Trophoblast cell (in vitro differentiated cells and primary cell): ENCODE data around the gene ODAD2.

Experiments
- DNase-seq, 2 donors: peaks; one replicate each; pipeline ENCODE4 v3.0.0-alpha.2; 2016
- H2AFZ ChIP-seq: 2 replicates; pipeline ENCODE4 v1.6.1; 2013; ENCODE audit warnings: low read length, moderate library complexity, mild to moderate bottlenecking; ENCODE audit not compliant: insufficient read depth, poor library complexity
- H2AK5ac ChIP-seq: 2 replicates; pipeline ENCODE4 v1.6.1; 2013; ENCODE audit warnings: mild to moderate bottlenecking, low read length
- H2BK120ac ChIP-seq: 2 replicates; pipeline ENCODE4 v1.6.1; 2013; ENCODE audit warnings: low read length, mild to moderate bottlenecking, moderate library complexity; ENCODE audit not compliant: insufficient read depth, poor library complexity
- H2BK12ac ChIP-seq: 2 replicates; pipeline ENCODE4 v1.6.1; 2013; ENCODE audit warnings: mild to moderate bottlenecking, low read length, moderate library complexity
- H2BK5ac ChIP-seq: 2 replicates; pipeline ENCODE4 v1.6.1; 2013; ENCODE audit warnings: low read length, low read depth, moderate library complexity, mild to moderate bottlenecking; ENCODE audit not compliant: poor library complexity
- H3K14ac ChIP-seq: 2 replicates; pipeline ENCODE4 v1.6.1; 2013; ENCODE audit warnings: mild to moderate bottlenecking, low read length
- H3K18ac ChIP-seq: 2 replicates; pipeline ENCODE4 v1.6.1; 2013; ENCODE audit warnings: mild to moderate bottlenecking, low read length
- H3K23ac ChIP-seq: 2 replicates; pipeline ENCODE4 v1.6.1; 2013; ENCODE audit warnings: low read length
- H3K27ac ChIP-seq: 2 replicates; pipeline ENCODE4 v1.5.1; 2013; ENCODE audit warnings: low read depth, mild to moderate bottlenecking, inconsistent platforms, low read length, moderate library complexity
- H3K27me3 ChIP-seq: 2 replicates; pipeline ENCODE4 v1.6.1; 2013; ENCODE audit warnings: inconsistent platforms, mild to moderate bottlenecking, low read length, moderate library complexity; ENCODE audit not compliant: insufficient read depth
- H3K36me3 ChIP-seq, 2 experiments: 1 replicate in 1 of 2; 2 replicates in 1 of 2; pipeline ENCODE4 v1.6.1; 2013; ENCODE audit warnings: low read length in 2 of 2, mild to moderate bottlenecking in 2 of 2, moderate library complexity in 1 of 2; ENCODE audit not compliant: insufficient read depth in 2 of 2, control insufficient read depth in 1 of 2
- H3K4ac ChIP-seq: 2 replicates; pipeline ENCODE4 v1.6.1; 2013; ENCODE audit warnings: low read depth, mild to moderate bottlenecking, low read length, moderate library complexity
- H3K4me1 ChIP-seq, 2 experiments: 1 replicate in 1 of 2; 2 replicates in 1 of 2; pipeline ENCODE4 v1.6.1; 2013; ENCODE audit warnings: low read length in 2 of 2, mild to moderate bottlenecking in 2 of 2, moderate library complexity in 1 of 2; ENCODE audit not compliant: insufficient read depth in 2 of 2, control insufficient read depth in 1 of 2
- H3K4me2 ChIP-seq: 2 replicates; pipeline ENCODE4 v1.6.1; 2013; ENCODE audit warnings: inconsistent platforms, mild to moderate bottlenecking, low read length, moderate library complexity
- H3K4me3 ChIP-seq: 2 replicates; pipeline ENCODE4 v1.5.1; 2013; ENCODE audit warnings: mild to moderate bottlenecking, low read depth, low read length, inconsistent platforms
- H3K79me1 ChIP-seq: one replicate; pipeline ENCODE4 v1.6.1; 2013; ENCODE audit warnings: low read length
- H3K79me2 ChIP-seq: 2 replicates; pipeline ENCODE4 v1.6.1; 2013; ENCODE audit warnings: low read length, mild to moderate bottlenecking; ENCODE audit not compliant: control insufficient read depth, insufficient read depth, poor library complexity
- H3K9ac ChIP-seq: 2 replicates; pipeline ENCODE4 v1.6.1; 2013; ENCODE audit warnings: mild to moderate bottlenecking, low read length
- H3K9me3 ChIP-seq: 2 replicates; pipeline ENCODE4 v1.6.1; 2013; ENCODE audit warnings: low read depth, mild to moderate bottlenecking, control low read depth, inconsistent platforms, low read length; ENCODE audit not compliant: insufficient read depth
- H4K12ac ChIP-seq: 2 replicates; pipeline ENCODE4 v1.6.1; 2013; ENCODE audit warnings: low read depth, mild to moderate bottlenecking, low read length, moderate library complexity
- H4K8ac ChIP-seq: 2 replicates; pipeline ENCODE4 v1.6.1; 2013; ENCODE audit warnings: low read depth, mild to moderate bottlenecking, low read length, moderate library complexity
- H4K91ac ChIP-seq: one replicate; pipeline ENCODE4 v1.6.1; 2013; ENCODE audit warnings: low read depth, mild to moderate bottlenecking, low read length, moderate library complexity
- WGBS: extraction: QIAGEN DNeasy Blood & Tissue Kit; methylation state at CpG from one replicate; pipeline ENCODE4 v1.1.7; 2013; ENCODE audit warnings: missing lambda C conversion rate; ENCODE audit not compliant: insufficient read length, insufficient coverage; ENCODE audit errors: extremely low coverage; 5-methylcytosine and 5-hydroxymethylcytosine counted together

ODAD2 gene

DNA sequence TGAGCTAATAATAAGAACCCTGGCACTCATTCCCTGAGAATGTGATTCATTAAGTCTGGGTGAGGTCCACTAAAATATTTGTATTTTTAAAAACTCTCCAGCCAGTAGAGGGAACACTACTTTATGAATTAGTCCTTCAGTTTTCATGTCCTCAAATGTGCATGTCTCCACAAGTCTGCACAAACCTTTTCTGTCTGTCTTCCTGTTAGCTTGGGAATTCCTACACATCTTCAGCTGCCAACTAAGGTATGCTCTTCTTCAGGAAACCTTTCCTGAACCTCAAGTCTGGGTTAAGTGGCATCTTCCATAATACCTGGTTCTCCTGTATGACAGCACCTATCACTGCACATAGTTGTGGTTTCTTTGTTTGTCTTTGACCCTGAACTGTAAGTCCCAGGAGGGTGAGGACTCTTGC lies 133.7 kb downstream of the ODAD2 start:
- Histone ChIP-seq H3K79me1 (no peaks in the 10 kb centered on the region), H2BK12ac (no peak overlapping the region), H3K4me3 (no peak overlapping the region), H3K9me3 (no peaks in the 10 kb centered on the region), H3K4me2 (no peak overlapping the region), H3K27ac (no peak overlapping the region), H3K18ac (no peak overlapping the region), H3K23ac (no peak overlapping the region), H2AFZ (no peak overlapping the region), H2BK5ac (no peak overlapping the region), H4K8ac (no peak overlapping the region), H4K91ac (no peak overlapping the region), H3K4ac (no peak overlapping the region), H2BK120ac (no peak overlapping the region), H2AK5ac (no peak overlapping the region), H3K27me3 (no peaks in the 10 kb centered on the region), H4K12ac (no peak overlapping the region), H3K79me2 (no peaks in the 10 kb centered on the region), H3K4me1 (no peaks in the 10 kb centered on the region), H3K36me3 (no peaks in the 10 kb centered on the region), H3K14ac (no peak overlapping the region), H3K9ac (no peak overlapping the region)
- no peak for DNase-seq

DNA sequence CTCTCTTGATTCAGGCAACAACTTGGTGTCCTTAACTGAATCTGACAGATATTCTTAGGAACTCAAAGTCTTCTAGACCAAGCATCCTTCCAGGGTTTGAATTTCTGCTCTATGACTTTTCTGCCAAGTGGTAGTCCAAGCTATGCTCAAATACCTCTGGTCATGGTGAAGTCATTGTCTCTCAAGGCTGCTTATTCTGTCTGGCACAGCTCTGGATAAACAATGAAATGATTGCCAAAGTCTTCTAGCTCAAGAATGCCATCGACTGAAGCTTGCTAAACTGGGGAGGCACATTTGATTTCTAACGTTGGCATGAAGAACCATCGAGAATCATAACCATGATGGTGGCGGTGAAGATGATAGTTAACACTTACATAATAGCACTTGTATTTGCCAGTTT lies 137.1 kb downstream of the ODAD2 start:
- no peaks in the 10 kb centered on the region for H3K36me3 ChIP-seq
- no peak overlapping the region for H3K9ac ChIP-seq
- no peak overlapping the region for H2BK12ac ChIP-seq
- H3K79me2 ChIP-seq = no peaks in the 10 kb centered on the region
- no peak overlapping the region for H2BK5ac ChIP-seq
- no peak overlapping the region for H2BK120ac ChIP-seq
- no peak overlapping the region for H3K4ac ChIP-seq
- no peak for DNase-seq
- H3K23ac ChIP-seq = no peak overlapping the region
- H4K12ac ChIP-seq = no peak overlapping the region
- H3K4me2 ChIP-seq = no peak overlapping the region
- H3K27ac ChIP-seq = no peak overlapping the region
- no peak overlapping the region for H3K18ac ChIP-seq
- no CpG with 5 or more reads among the region's 4 CpGs for WGBS
- no peak overlapping the region for H3K4me3 ChIP-seq
- no peak overlapping the region for H2AK5ac ChIP-seq
- H3K27me3 ChIP-seq = no peaks in the 10 kb centered on the region
- no peak overlapping the region for H4K91ac ChIP-seq
- no peak overlapping the region for H4K8ac ChIP-seq
- H3K14ac ChIP-seq = no peak overlapping the region
- no peak overlapping the region for H2AFZ ChIP-seq
- no peaks in the 10 kb centered on the region for H3K79me1 ChIP-seq
- H3K9me3 ChIP-seq = no peaks in the 10 kb centered on the region
- H3K4me1 ChIP-seq = no peaks in the 10 kb centered on the region

DNA sequence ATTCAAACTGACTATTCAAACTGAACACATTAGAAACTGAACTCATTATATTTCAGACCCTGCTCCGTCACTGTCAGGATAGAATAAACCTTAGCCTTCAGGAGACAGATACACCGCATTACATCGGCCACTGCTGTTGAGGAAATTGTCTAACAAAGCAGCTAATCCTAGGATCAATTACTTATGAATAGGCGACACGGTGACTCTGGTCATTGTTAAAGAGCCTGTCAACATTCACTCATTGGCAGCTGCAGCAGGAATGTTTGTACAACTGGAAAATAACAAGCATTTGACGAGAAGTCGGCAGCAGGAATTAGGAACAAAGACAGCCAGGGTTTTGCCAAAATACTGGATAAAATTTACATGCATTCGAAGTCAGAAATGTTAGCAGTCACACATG lies 141.3 kb downstream of the ODAD2 start:
- no peak overlapping the region for H3K27ac ChIP-seq
- H2AFZ ChIP-seq = no peak overlapping the region
- no peak overlapping the region for H3K9ac ChIP-seq
- H2BK12ac ChIP-seq = no peak overlapping the region
- H3K4me1 ChIP-seq = no peaks in the 10 kb centered on the region
- no peak overlapping the region for H3K4me3 ChIP-seq
- H3K27me3 ChIP-seq = no peaks in the 10 kb centered on the region
- no CpG with 5 or more reads among the region's 8 CpGs for WGBS
- no peak overlapping the region for H3K23ac ChIP-seq
- H2AK5ac ChIP-seq = no peak overlapping the region
- DNase-seq = no peak
- H3K18ac ChIP-seq = no peak overlapping the region
- H3K4ac ChIP-seq = no peak overlapping the region
- no peaks in the 10 kb centered on the region for H3K36me3 ChIP-seq
- H2BK5ac ChIP-seq = no peak overlapping the region
- H3K9me3 ChIP-seq = no peaks in the 10 kb centered on the region
- H4K91ac ChIP-seq = no peak overlapping the region
- no peaks in the 10 kb centered on the region for H3K79me2 ChIP-seq
- H3K14ac ChIP-seq = no peak overlapping the region
- H2BK120ac ChIP-seq = no peak overlapping the region
- no peak overlapping the region for H4K12ac ChIP-seq
- no peak overlapping the region for H4K8ac ChIP-seq
- no peaks in the 10 kb centered on the region for H3K79me1 ChIP-seq
- peak overlapping the region; percentile 50 for H3K4me2 ChIP-seq

DNA sequence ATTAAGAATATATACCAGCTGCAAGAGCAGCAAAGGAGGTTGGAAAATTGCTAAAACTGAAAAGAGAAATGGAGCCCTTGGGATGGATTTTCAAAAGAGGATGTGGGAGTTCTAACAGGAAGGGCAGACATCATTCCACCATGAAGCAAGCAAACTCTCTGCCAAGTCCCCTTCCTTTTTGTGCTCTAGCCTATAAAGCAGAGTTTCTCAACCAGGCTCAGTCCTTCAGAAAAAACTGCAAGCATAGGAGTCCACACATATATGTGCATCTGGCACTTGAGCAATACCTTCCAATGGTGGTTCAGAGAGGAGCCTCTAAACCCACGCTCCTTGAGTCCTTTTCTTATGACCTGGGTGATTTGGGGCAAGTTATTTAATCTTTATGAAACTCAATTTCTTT lies 154.7 kb downstream of the ODAD2 start:
- H4K8ac ChIP-seq = no peak overlapping the region
- no peak overlapping the region for H3K18ac ChIP-seq
- H3K79me1 ChIP-seq = no peaks in the 10 kb centered on the region
- DNase-seq = no peak
- no peak overlapping the region for H3K4ac ChIP-seq
- H2BK120ac ChIP-seq = no peak overlapping the region
- H3K23ac ChIP-seq = no peak overlapping the region
- no peaks in the 10 kb centered on the region for H3K9me3 ChIP-seq
- no peaks in the 10 kb centered on the region for H3K79me2 ChIP-seq
- no peaks in the 10 kb centered on the region for H3K27me3 ChIP-seq
- no peak overlapping the region for H2BK5ac ChIP-seq
- no peak overlapping the region for H3K4me3 ChIP-seq
- no CpG with 5 or more reads among the region's 1 CpG for WGBS
- H3K14ac ChIP-seq = no peak overlapping the region
- no peak overlapping the region for H2AK5ac ChIP-seq
- H2AFZ ChIP-seq = no peak overlapping the region
- H3K27ac ChIP-seq = no peak overlapping the region
- no peaks in the 10 kb centered on the region for H3K4me1 ChIP-seq
- H4K91ac ChIP-seq = no peak overlapping the region
- no peak overlapping the region for H4K12ac ChIP-seq
- no peak overlapping the region for H3K9ac ChIP-seq
- no peak overlapping the region for H2BK12ac ChIP-seq
- no peaks in the 10 kb centered on the region for H3K36me3 ChIP-seq
- H3K4me2 ChIP-seq = no peak overlapping the region

DNA sequence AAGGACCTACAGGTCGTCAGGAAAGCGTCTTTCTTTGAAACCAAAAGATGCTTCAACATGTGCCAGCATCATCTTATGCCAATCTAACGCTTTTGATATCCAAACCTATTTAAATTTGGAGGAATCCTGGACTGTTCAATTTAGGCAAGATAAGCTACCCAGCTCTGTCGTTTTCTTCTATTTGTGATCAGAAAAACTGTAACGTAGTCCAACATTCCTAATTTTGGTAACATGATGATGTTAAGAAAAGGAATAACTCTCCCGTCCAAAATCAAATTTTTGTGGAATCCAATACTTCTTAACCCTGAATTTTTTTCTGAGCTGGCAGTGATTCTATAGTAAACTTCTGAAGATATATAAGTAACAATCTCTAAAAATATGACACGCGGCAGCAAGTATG lies 160.0 kb downstream of the ODAD2 start:
- H3K79me1 ChIP-seq = no peaks in the 10 kb centered on the region
- no peaks in the 10 kb centered on the region for H3K36me3 ChIP-seq
- WGBS = no CpG with 5 or more reads among the region's 8 CpGs
- no peaks in the 10 kb centered on the region for H3K79me2 ChIP-seq
- no peak overlapping the region for H2BK12ac ChIP-seq
- H4K12ac ChIP-seq = no peak overlapping the region
- H3K9me3 ChIP-seq = no peaks in the 10 kb centered on the region
- no peak overlapping the region for H2BK5ac ChIP-seq
- H2BK120ac ChIP-seq = no peak overlapping the region
- no peak overlapping the region for H2AFZ ChIP-seq
- no peak overlapping the region for H3K27ac ChIP-seq
- H3K14ac ChIP-seq = no peak overlapping the region
- H3K27me3 ChIP-seq = no peaks in the 10 kb centered on the region
- H3K23ac ChIP-seq = no peak overlapping the region
- H3K18ac ChIP-seq = no peak overlapping the region
- no peak overlapping the region for H4K91ac ChIP-seq
- no peak overlapping the region for H2AK5ac ChIP-seq
- no peak for DNase-seq
- H3K4me3 ChIP-seq = no peak overlapping the region
- no peak overlapping the region for H4K8ac ChIP-seq
- no peak overlapping the region for H3K4ac ChIP-seq
- H3K9ac ChIP-seq = no peak overlapping the region
- no peak overlapping the region for H3K4me2 ChIP-seq
- H3K4me1 ChIP-seq = no peaks in the 10 kb centered on the region
